Panc1 (cell line): ENCODE results near the gene SLC25A12. TPM values are rescaled to one million over a fixed set of nuclear protein-coding genes. Genes with fewer than 3 reads are reported as not detected.

Experiments
- ATAC-seq: fragments of 200-7000 bp; cut with Tn5 transposase; 2 replicates; pipeline ENCODE4 v1.9.1; 2020; ENCODE audit warnings: mild to moderate bottlenecking, moderate library complexity
- BruUV-seq: library from RNA; stranded (reverse); fragments of 400-500 nt; replicated peaks from 2 replicates; lab custom pipeline; 2021; lab: Mats Ljungman, UMichigan
- CTCF ChIA-PET: fragments of 300-600 bp; sonication (Branson Sonifier 250); formaldehyde crosslinking; loops from one replicate; lab custom pipeline; 2022; ENCODE audit warnings: antibody characterized with exemption; lab: Charles Lee
- POLR2A ChIA-PET: fragments of 300-600 bp; sonication (Branson Sonifier 250); formaldehyde crosslinking; loops from one replicate; lab custom pipeline; 2022; ENCODE audit warnings: antibody characterized with exemption; lab: Charles Lee
- DNase-seq: peaks from one replicate; pipeline ENCODE4 v3.0.0-alpha.2; 2010; ENCODE audit warnings: low read depth, low spot score
- H3K27ac ChIP-seq: 2 replicates; pipeline ENCODE4 v1.5.1; 2011; ENCODE audit warnings: mild to moderate bottlenecking, low read length, inconsistent platforms
- H3K27me3 ChIP-seq: fragments of 200-500 bp; sonication (Bioruptor generic); 2 replicates; pipeline ENCODE4 v1.6.0; 2014; ENCODE audit warnings: low read length, inconsistent platforms; ENCODE audit not compliant: control insufficient read depth, insufficient read depth
- H3K36me3 ChIP-seq: fragments of 200-500 bp; sonication (Bioruptor generic); 2 replicates; pipeline ENCODE4 v1.5.1; 2014; ENCODE audit warnings: inconsistent platforms, mild to moderate bottlenecking, low read length, moderate library complexity; ENCODE audit not compliant: control insufficient read depth, insufficient read depth
- H3K4me1 ChIP-seq: 2 replicates; pipeline ENCODE4 v1.5.1; 2011; ENCODE audit warnings: inconsistent platforms, mild to moderate bottlenecking, low read length, moderate library complexity; ENCODE audit not compliant: control insufficient read depth, insufficient read depth
- H3K4me3 ChIP-seq, 2 experiments: 2 replicates each; pipeline ENCODE4 v1.5.1; 2011 to 2012; ENCODE audit warnings: low read depth in 2 of 2, low read length in 2 of 2, mild to moderate bottlenecking in 2 of 2, inconsistent platforms in 1 of 2, moderate library complexity in 1 of 2
- H3K9me3 ChIP-seq: fragments of 200-500 bp; sonication (Bioruptor generic); 2 replicates; pipeline ENCODE4 v1.5.1; 2014; ENCODE audit warnings: low read depth, mild to moderate bottlenecking, inconsistent platforms, low read length, moderate library complexity; ENCODE audit not compliant: control insufficient read depth, insufficient read depth
- CTCF ChIP-seq: fragments of 450-650 bp; IDR thresholded peaks from 2 replicates; pipeline ENCODE4 v1.5.1; 2017; ENCODE audit warnings: mild to moderate bottlenecking
- POLR2AphosphoS5 ChIP-seq: IDR thresholded peaks from 2 replicates; pipeline ENCODE4 v1.6.1; 2012; ENCODE audit warnings: mild to moderate bottlenecking, low read depth, low read length, moderate library complexity
- REST ChIP-seq, 2 experiments: IDR thresholded peaks; 2 replicates each; pipeline ENCODE4 v1.6.1; 2011 to 2012; ENCODE audit warnings: low read depth in 2 of 2, control low read depth in 1 of 2, low read length in 1 of 2, mild to moderate bottlenecking in 1 of 2, moderate library complexity in 1 of 2; ENCODE audit not compliant: insufficient read depth in 1 of 2
- SIN3A ChIP-seq: IDR thresholded peaks from 2 replicates; pipeline ENCODE4 v1.6.1; 2012; ENCODE audit warnings: low read depth, mild to moderate bottlenecking, low read length, moderate library complexity, borderline replicate concordance; ENCODE audit not compliant: insufficient read depth
- TCF7L2 ChIP-seq: IDR thresholded peaks from 2 replicates; pipeline ENCODE4 v1.6.1; 2011; ENCODE audit warnings: mild to moderate bottlenecking, low read depth, low read length, inconsistent platforms
- in situ Hi-C: cut with HindIII; loops from 2 replicates; pipeline ENCODE4 v1.10.0; 2016; ENCODE audit warnings: low sequenced_read_pairs, low pct_unique_long_range_greater_than_20kb
- intact Hi-C: fragments of 100-400 bp; cut with micrococcal nuclease; formaldehyde crosslinking; loops from one replicate; pipeline ENCODE4 v1.10.0; 2022; ENCODE audit not compliant: unreplicated experiment
- total RNA-seq: library from RNA; stranded (reverse); gene quantifications from one replicate; pipeline ENCODE4 v1.2.1, GENCODE V29; 2021; ENCODE audit not compliant: unreplicated experiment

SLC25A12 gene
- total RNA-seq, 1 experiment from 2014 or later, result 17.8 TPM

- CTCF ChIA-PET, result no interaction called here
- Histone ChIP-seq H3K27ac (no peak overlapping the region), H3K4me1 (no peaks in the 10 kb centered on the region), H3K36me3 (peaks cover 9% of the 10 kb centered on the region; the same call in 1 of the 2 replicates), H3K9me3 (peaks cover 8% of the 10 kb centered on the region; the same call in 1 of the 2 replicates), H3K27me3 (no peaks in the 10 kb centered on the region), H3K4me3 (no peak overlapping the region)
- ATAC-seq, result no peak
- intact Hi-C loops (no loop called here), in situ Hi-C loops (no loop called here)
- BruUV-seq, result no TSS peak
- DNase-seq, result no peak
- no peak for TF ChIP-seq SIN3A
- TF ChIP-seq CTCF, result no peak
- TF ChIP-seq REST (IDR thresholded peaks at IDR 0.05; ENCODE audit: insufficient read depth in 1 of 2, low read depth in 2 of 2, low read length in 1 of 2), result no peak
- POLR2A ChIA-PET, result no interaction called here
Observed at GRCh38 chr2:171837736-171838135, 56.3 kb downstream of the SLC25A12 start.

- intact Hi-C loops, result no loop called here
- no peaks in the 10 kb centered on the region for H3K27me3 ChIP-seq
- ATAC-seq, result no peak
- CTCF ChIA-PET, result interaction anchor here (0.6 kb wide), 1 partner anchor 189 kb away, joined by 9 read pairs; no protein-coding TSS in a partner anchor
- H3K4me1 ChIP-seq, result no peaks in the 10 kb centered on the region
- no TSS peak for BruUV-seq
- in situ Hi-C loops, result no loop called here
- no peak for DNase-seq
- no peak for TF ChIP-seq SIN3A
- TF ChIP-seq TCF7L2, result no peak
- no peak for TF ChIP-seq POLR2AphosphoS5
- TF ChIP-seq CTCF, result no peak
- TF ChIP-seq REST (IDR thresholded peaks at IDR 0.05; ENCODE audit: insufficient read depth in 1 of 2, low read depth in 2 of 2, low read length in 1 of 2), result no peak
- H3K27ac ChIP-seq, result no peak overlapping the region
- no peak overlapping the region for H3K4me3 ChIP-seq
- H3K9me3 ChIP-seq, result peaks cover 21% of the 10 kb centered on the region
- POLR2A ChIA-PET, result interaction anchor here (0.6 kb wide), 1 partner anchor 58 kb away, joined by 6 read pairs; the partner anchor contains the start of gene SLC25A12
- H3K36me3 ChIP-seq, result peaks cover 12% of the 10 kb centered on the region; the same call in 1 of the 2 replicates
Observed at GRCh38 chr2:171836146-171836910, 57.7 kb downstream of the SLC25A12 start.
